ENCODE data around the gene RALGAPA2.

Gene RALGAPA2

DNA sequence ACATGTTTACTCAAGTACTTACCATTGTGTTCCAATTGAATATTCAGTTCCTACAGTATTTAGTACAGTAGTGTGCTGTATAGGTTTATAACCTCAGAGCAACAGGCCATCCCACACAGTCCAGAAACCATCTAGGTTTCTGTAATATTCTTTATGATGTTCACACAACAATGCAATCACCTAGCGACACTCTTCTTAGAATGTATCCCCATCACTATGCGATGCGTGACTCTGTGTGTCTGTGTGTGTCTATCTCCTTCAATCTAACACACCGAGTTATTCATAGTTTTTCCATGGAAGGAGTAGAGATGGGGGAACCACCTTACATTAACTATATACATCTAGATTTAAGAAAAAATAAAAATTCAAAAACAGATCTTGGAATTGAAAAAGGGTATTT, 182.8 kb downstream of the RALGAPA2 start:
- DNase-seq, result no peak

DNA sequence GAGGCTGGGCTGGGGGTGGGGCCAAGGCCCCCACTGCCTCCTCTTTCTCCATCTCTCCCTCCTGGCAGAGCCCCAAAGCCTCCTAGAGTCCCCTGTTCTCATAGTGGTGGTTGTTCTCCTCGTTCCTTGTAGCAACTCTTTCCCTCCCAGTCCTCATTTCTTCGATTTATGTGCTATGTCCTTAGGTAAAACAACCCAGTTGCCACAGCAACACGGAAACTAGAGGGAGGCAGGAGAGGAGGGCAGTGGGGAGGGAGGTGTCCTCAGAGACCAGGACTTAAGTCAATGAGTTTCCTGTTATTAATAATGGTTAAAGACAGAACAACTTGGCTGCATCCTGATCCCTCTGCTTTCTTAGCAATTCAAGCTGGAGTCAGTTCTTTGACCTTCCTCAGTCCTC, 183.6 kb downstream of the RALGAPA2 start:
- no peak for DNase-seq

DNA sequence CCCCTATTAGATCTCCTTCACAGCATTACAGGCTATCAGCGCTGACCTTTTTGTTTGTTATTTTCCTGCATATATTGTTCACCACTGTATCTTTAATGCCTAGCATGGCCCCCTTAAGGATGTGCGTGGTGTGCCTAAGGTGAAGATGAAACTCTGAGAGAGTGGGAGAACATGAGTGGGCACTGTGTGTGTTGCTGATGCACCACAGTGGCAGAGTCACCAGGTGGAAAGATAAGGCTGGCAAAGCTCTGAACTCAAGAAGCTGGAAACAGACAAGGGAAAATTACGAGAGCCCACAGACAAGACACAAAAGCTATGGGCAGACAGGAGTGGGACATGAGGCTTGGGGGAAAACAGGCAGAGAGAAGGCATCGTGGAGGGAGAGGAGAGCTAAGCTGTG, 184.8 kb downstream of the RALGAPA2 start:
- DNase-seq, result no peak

DNA sequence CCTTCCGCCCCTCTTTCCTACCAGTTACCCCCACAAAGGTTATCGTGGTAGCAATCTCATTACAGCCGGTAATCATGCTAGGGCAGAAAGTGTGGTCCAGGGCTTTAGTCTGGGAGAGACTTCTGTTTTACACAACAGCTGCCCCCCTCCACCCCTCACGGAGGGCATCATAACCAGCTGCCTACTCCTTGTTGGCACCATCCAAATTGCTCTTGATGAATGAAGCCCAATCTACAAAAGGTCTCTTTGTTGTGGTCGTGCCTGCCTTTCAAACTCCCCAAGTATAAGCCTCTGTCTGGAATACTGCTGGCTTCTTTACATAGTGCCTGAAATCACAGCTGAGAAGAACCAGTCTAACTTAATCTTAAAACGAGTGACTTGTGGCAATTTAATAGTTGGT, 186.7 kb downstream of the RALGAPA2 start:
- no peak for DNase-seq

DNA sequence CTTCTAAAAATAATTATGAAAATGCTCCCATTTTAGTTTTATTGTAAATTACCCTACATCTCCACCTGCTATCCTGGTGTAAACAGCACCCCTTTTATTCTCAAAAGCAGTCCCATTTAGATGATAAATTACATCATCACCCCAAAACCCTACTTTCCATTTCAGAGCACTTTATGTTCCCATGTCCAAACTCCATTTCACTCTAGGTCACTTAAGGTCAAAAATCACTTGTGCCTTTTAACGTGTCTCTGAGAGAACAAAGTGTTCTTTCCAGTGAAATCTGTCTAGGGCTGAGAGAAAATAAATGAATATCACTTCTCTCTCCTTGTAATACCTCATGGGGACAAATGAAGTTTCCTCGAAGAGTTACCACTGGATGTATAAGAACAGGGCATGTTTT, 187.2 kb downstream of the RALGAPA2 start:
- no peak for DNase-seq

DNA sequence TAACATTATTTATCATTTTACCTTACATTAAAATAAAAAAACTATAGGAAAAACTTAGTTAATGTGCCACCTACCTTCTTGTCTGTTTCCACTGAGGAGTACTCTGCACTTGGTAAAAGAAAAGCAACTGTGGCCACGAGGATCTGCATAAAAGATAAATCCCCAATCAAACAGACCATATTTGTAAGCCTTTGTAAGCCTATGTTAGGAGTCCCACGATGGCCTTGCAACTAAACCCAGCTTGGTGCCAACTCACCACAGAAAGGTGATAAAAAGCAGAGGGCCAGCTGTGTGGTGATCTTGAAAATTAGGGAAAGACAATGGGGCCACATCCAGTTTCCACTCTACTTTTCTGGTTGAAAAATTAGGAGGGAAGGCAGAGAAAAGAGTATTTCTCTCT, 187.7 kb downstream of the RALGAPA2 start:
- no peak for DNase-seq

DNA sequence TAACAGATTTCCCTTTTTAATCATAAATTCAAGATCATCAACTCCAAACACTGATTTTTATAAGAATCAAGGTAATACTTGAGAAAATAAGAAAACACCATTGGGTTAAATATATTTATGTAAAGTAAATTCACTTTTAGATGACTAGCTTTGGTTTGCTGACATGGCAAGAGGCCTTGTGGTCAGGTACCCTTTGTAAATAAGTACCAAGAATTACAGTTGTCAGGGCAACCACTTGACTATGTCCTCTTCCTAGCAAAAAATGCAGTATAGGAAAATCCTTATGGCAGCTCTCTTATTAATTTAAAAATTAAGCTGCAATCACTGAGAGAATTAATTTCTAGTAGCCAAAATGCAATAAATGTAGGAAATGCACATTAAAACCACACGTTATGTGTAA, 190.7 kb downstream of the RALGAPA2 start:
- DNase-seq, result no peak

DNA sequence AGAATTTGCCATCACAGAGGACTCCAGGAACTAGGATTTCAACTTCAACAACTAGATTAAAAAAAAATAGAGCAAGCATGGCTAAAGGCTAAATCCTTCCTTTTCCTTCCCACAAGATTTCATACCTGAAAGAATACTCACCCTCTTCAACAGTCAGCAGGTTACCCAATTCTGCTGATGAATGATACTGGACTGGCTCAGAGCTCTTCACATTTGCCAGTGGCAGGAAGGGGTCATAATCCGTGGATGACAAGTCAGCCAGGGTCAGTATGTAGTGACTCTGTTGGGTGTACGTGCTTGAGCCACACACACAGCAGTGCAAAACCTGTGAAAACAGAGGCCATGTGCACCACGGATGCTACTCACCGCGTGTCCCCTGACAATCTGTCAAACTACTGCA, 191.7 kb downstream of the RALGAPA2 start:
- DNase-seq, result no peak

DNA sequence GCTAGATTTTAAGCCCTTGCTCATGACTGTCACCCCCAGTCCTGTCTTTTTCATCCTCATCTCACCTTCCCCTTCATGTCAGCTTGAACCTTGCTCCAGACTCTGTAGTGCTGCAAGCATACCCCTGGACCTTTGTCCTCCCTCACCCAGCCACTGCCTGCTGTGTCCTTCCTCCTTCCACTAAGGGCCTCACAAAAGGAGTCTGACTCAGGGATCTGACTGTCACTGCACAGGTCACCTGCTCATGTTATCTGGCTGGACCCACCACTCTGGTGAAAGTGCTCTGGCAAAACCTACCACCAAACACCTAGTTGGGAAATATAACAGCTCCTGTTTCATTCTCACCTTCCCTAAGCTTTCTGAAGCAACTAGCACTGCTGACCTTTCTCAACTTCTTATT, 193.2 kb downstream of the RALGAPA2 start:
- no peak for DNase-seq

DNA sequence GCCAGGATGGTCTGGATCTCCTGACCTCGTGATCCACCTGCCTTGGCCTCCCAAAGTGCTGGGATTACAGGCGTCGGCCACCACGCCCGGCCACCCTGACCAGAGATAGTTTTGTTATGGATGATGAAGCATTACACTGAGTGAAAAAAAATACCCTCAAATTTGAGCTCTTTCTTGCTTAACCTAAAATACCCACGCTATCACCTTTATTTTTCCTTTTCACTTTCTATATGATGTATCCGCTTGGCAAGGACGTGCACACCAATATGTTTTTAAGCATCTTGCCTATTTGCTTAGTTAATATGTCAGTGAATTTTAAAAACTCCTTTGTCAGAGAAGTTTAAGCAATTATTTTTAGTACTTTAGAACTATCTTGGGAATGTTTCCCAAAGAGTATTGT, 194.2 kb downstream of the RALGAPA2 start:
- no peak for DNase-seq

DNA sequence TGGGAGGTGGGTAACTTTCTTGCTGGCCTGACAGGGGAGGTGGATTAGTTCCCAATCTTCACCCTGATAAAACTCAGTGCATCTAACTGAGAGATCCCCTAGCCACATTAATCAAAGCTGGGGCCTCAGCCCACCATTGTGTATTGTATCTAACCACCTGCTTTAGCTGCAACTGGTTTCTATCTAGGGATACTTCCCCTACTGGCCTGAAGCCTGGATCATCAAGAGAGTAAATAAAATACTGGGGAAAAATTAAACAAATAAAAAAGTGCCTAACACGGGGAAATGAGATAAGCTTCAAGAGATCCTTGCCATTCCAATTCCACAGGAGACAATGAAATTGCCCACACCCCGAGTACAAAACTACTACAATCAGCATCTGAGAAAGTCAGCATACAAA, 195.1 kb downstream of the RALGAPA2 start:
- no peak for DNase-seq

DNA sequence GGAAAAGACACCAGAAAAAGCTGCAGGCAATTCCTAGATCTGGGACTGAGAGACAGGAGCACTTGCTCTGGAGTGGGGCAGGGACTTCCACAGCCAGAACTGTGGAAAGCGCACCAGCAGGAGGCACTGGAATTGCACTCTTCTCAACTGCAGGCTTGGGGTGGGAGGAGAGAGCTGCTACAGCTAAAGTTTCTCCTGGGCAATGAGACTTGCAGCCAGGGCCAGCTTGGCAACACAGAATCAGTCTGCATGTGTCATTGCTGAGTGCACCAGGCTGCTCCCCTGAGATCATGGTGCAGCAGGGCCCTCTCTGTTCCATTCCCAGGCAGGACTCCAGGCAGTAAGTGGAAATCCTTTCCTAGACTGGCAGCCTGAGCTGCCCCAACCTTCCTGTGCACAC, 198.7 kb downstream of the RALGAPA2 start:
- DNase-seq, result no peak

DNA sequence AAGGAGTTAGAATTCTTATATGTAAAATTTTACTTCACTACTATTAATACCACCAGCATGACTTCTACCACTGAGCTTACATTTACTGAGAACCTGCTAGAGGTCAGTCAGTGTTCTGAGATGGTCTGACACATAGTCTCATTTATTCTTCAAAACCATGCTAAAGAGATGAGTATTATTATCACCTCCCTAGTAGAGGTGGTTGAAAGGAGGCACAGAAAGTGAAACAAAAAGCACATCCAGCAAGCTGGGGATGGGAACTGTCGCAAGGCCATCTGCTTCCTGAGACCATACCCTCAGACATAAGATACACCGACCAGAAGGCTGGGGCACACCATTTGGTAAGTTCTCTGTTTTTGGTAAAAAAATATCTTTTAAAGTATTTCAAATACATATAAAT, 206.9 kb downstream of the RALGAPA2 start:
- no peak for DNase-seq

DNA sequence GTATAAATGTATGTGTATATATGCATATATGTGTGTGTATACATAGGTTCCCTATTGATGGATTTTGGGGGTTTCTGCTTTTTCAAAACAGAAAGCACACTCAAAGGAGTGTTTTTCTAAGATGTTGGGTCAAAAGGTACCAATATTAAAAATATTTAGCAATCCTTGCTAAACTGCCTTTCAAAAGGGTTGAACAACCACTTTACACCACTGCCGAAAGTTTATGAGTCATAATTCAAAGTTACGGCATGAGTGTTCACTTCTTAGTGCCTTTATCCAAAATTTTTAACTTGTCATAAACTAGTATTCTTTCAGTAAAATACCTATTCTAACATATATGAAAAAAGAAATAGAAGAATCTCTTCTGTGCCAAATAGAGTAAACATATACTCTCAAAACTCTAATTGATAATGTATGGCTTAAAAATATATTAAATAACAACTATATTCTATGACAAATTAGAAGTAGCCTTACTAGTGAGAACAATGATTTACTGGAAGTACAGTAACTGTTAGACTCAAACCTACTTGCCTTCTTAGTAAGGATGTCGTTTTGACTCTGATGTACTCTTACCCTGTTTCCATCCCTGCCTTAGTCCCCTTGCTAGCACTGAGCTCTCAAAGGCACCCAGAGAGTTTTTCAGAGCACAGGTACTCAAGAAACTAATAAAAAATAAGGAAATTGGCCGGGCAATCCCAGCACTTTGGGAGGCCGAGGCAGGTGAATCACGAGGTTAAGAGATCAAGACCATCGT, 208.5 kb downstream of the RALGAPA2 start:
- DNase-seq, result no peak

DNA sequence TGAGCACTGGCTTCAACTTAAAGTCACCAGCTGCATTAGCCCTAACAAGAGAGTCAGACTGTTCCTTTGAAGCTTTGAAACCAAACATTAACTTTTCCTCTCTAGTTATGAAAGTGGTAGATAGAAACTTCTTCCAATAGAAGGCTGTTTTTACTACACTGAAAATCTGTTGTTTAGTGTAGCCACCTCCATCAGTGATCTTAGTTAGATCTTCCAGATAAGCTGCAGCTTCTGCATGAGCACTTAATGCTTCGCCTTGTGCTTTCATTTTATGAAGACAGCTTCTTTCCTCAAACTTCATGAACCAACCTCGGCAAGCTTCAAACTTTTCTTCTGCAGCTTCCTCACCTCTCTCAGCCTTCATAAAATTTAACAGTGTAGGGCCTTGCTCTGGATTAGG, 211.3 kb downstream of the RALGAPA2 start:
- no peak for DNase-seq

DNA sequence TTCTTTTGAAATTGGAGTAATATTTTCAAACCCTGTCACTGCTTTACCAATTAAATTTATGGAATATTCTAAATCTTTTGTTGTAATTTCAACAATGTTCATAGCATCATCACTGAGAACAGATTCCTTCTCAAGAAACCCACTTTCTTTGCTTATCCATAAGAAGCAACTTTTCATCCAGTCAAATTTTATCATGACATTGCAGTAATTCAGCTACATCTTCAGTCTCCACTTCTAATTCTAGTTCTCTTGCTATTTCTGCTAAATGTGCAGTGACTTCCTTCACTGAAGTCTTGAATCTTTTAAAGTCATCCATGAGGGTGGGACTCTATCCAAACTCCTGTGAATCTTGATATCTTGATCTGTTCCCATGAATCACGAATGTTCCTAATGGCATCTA, 212.1 kb downstream of the RALGAPA2 start:
- no peak for DNase-seq

DNA sequence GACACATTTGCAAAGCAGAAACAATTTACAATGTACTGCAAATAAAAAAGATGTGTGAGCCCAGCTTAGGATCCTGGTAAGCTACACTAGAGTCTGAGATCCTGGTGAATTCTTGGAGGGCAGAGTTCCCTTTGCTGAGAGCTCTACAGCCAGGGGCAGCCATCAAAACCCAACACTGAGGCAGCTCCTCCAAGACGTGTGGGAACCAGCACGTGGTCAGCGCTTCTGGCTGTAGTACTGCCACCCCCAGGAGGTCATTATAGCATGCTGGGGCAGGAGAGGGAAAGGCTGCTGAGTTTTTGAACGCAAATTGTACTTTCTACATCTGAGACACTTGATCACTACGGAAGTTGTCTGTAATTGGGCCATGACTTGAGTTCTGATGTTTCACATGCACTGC, 213.0 kb downstream of the RALGAPA2 start:
- DNase-seq, result no peak

DNA sequence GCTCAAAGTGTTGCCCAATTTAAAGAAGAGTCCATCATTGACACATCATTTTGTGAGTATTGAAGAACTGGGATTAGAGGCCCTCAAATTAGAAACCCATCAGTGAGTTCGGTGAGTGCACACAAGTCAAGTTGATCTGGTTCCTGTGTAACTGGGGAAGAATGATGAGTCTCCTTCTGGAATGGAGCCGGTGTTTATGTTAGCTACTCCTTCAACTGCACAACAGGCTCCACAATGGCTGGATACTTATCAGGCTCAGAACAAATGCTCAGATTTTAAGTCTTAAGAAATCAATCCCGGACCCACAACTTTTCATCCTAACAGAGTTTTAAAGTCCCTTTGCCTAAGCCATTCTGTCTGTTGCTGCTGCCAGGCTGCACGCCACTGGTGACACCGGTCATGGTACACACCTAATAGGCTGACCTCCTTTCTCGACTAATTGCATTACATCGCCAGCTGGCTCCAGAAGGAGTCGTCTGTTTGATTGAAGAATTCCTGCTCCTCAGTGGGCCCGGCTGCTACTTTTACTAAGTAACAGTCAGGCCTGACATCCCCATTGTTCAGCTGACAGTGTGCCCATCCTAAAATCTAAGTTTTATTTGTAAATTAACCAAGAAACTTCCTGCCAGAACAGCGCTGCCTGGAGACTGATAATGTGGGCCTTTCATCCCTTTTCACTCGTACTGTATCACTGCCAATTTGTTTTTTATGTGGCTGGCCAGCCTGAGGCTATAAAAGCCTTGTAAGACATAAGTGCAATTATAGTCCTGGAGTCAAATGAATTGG, 214.2 kb downstream of the RALGAPA2 start:
- peak; percentile 81 for DNase-seq

DNA sequence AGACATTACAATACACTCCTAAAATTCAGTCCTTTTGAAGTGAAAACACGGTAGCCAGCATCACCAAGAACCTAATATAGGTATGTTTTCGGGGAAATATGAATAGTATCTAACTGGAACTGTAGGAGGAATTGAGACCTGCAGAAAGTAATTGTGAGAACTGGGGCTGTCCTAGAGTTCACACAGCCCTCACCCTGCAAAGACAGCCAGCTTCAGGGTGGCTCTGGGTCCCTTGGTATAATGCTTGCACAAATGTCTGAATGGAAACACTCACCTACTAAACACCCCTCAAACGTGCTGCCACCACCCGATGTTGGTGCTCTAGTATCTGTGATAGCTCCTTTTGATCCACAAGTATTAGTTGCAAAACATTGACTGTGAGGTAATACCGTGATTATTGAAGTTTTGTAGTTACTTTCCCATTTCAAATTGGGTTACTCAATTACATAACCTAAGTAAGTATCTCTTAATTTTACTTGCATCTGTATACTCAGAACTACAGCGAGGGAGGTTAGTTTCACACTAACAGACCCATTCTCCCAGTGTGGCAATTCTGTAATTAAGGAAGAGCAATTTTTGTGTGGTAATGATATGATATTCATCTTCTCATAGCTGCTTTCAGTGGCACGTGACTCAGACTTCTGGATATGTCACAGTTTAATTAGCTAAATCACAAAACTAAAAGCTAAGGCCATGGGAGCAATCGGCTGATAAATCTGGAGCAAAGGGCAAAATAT, 215.0 kb downstream of the RALGAPA2 start:
- no peak for DNase-seq

DNA sequence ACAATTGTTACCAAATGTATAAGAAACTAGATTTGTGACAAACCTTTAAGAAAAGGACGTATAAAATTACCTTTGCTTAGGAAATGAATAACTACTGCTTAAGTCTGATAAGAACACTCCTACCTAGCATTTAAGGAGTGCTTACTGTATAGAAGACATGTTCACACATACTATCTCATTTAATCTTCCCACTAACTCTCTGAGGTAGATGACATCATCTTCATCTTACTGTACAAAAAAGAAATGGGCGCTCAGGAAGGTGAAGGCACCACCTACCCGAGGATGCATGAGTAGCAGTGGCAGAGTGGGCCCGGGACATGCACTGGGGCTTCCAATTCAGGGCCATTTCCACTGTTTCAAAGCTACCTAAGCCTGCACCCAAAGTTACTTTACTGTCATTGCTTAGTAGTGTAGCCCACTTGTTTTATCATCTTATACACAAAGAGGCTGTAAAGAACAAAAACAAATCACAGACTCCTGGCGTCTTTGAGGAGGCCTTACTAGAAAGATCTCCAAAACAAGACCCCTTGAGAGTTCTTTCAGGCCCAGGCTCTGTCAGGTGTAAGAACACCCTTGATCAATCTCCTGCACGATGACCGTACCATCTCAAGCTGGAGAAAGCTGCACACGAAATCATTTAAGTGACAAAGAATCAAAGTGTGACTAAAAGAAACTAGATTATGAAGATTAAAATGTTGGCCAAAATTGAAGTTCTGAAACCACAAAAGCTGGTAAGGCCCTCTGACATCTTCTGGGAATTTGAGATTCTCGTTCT, 216.5 kb downstream of the RALGAPA2 start:
- DNase-seq, result no peak

DNA sequence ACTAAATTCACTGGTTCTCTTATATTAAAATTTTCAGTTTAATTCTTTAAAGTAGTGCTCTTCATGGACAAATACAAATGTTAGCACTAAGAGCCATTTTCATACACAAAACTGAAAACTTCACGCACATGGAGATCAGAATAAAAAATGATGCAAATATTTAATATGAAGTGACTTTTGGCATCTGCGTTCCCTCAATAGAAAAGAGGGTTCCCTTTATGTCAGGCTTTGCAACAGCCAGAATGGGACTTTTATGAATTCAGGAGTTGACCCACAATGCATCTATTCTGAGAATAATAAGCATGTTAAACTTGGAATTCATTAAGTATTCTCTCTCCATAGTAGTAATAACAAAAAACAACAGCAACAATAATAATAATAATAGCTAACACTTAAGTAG, 218.7 kb downstream of the RALGAPA2 start:
- no peak for DNase-seq

DNA sequence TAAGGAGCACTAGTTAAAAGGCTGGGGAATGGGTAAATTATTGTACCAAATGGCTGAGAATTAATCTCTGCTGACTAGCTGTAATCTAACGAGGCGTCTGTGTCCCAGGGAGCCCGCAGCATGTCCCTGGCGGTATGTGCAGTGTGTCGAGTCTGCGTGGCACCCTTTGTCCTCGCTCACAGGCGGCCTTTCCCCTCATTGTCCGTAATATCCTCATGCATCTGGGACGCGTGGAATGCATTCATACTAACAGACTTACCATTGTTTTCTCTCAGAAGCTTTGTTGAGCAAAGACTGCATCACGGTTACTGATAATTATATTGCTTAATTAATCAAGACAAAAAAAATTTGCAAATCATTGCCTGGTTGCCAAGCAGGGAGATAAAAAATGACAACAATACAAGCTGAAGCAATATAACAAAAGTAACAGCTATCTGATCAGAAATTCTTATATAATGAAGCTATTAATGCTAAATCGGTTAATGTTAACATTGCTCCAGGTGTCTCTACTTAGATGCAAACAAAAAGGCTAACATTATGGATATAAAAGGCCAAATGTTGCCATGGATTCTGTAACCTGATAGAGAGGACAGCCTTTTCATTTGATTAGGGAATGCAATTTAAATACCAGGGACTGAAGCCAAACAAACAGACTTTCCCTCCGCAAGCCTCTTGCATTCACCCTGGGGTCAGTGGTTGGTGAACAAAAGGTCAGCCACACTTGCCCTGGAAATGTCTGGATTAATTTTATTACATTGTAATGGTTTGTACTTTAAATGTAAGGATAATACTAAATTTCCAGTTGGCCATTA, 219.7 kb downstream of the RALGAPA2 start:
- DNase-seq, result peak; percentile 71
